GDM1 (cell line): ENCODE measurements around the gene SLC6A11.

Experiments
- DNase-seq: peaks from one replicate; lab custom pipeline; 2025; lab: John Stamatoyannopoulos, UW

The SLC6A11 gene

DNA sequence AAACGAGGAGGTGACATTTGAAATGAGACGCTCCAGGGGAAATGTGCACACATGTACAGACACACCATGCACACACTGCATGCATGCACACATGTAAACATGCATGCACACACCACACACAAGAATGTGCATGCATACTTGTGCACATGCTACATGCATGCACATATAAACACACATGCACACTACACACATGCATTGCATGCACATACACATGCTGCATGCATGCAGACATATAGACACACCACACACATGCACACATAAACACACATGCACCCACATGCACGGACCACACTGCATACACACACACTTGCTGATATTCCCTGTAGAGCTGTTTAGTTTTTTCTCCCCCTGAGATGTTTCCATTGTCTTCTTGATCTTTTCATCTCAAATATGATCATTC is 138.7 kb downstream of the SLC6A11 start:
- no peak for DNase-seq

DNA sequence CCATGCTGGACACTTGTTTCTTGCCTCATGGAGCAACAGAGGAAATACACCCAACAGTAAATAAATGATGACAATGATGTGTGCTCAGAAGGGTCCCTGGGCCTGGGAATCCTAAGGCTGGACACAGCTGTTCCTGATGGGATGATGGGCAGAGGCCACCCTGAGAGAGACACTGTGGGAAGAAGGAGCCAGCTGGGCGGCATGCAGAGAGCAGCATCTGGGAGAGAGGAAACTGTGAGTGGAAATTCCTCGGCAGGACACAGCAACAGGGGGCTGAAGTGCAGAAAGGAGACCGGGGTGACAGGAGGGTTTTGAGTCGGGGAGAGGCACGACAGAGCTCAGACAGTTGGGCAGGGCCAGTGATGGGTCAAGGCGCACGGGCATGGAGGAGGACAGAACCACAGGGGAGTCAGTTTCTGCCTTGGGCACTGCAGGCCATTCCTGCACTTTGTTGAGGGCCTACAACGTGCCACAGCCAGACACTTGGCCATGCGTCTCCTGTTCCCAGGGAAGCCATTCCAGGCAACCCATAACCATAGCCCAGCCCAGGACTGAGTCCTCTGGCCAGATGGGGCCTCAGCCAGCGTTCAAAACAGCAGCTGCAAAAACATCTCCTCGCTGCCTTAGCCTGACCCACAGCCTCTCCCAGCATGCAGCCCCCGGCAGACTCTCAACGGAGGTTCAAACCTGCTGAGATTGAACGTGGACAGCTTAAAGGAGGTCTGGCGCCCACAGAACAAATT is 139.9 kb downstream of the SLC6A11 start:
- no peak for DNase-seq

- no peak for DNase-seq
Observed at GRCh38 chr3:10956531-10956930, 140.5 kb downstream of the SLC6A11 start.

- no peak for DNase-seq
Observed at GRCh38 chr3:10956986-10957385, 141.0 kb downstream of the SLC6A11 start.

DNA sequence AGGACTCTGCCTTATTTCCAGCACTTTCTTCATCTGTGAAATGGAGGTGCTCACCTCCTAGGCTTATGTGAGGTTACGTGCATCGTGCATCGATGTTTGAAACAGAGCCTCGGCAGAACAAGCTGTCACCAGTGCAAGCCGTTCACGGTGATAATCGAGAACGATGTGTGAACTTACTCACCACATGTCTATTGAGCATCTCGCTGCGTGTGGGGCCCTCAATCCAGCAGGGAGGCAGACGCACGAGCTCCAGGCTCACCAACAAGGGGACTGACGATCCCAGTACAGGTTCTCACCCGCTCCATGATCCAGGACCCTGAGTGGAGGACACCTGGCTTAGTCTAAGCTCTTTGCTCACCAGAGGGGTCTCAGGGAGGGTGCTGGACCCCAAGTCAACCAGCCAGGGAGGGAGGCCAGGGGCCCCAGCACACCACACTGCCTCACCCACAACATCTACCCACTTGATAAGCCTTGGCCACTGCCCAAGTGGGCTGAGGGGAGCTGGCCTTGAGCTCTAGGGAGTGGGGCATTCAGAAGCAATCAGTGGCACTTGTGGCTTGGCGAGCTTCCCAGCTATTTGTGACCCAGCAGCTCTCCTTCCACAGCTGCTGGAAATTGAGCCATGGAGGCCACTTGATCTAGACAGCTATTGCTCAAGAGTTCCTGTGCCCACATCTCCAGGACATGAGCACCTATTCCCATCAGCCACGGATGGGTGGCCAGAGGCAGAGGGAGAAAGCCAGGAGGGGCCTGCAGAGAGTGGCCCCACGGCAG is 142.1 kb downstream of the SLC6A11 start:
- no peak for DNase-seq

GRCh38 chr3:10960255-10960654 is 144.2 kb downstream of the SLC6A11 start:
- DNase-seq: no peak

- DNase-seq: no peak
Observed at GRCh38 chr3:10961921-10962320, 145.9 kb downstream of the SLC6A11 start.

DNA sequence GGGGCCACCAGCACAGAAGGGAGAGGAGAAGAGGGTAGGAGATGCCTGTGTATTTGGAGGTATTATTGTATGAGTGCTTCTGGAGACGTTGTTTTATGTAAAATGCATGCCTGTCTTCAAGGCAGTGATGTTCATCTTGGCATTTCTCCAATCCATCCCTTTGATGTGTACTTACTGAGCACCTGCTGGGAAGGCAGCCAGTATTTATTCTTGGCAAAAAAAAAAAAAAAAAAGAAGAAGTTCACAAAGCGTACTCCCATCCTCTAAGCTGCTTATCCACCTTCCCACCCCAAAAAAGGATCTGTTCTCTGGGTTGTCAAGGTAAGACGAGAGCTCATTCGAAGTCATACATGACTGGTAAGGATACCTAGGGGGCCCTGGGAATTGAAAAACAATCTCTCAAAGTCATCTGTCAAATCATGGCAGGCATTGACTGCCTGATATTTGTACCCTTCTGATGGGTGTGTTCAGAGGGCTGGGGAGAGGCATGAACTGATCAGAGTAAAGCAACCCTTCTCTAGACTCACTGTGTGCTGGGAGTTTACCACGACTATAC is 146.5 kb downstream of the SLC6A11 start:
- DNase-seq: no peak

DNA sequence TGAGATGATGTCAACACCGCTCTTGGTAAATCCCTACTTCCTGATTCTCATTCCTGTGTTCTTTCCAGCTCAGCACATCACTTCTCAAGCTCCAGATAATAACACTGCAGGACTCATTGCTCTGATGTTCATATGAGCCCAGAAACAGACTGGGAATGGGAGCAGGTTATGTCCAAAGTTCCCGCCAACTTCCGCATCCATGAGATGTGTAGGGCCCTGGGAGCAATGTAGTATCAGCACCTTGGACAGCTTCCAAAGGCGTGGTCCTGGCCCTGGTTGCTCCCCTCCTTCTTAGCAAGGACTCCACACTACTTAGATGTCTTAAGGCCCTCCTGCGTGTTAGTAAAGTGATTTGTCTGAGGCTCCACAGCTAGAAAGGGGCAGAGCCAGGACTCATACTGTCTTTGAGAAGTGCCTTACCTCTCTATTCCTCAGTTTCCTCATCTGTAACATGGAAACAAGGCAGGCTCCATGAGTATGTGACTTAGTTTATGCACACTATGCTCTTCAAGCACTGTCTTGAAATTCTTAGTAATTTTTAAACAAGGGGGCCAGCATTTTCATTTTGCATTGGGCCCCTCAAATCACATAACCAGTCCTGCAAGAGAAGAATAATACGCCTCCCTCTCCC is 148.6 kb downstream of the SLC6A11 start:
- DNase-seq: no peak

DNA sequence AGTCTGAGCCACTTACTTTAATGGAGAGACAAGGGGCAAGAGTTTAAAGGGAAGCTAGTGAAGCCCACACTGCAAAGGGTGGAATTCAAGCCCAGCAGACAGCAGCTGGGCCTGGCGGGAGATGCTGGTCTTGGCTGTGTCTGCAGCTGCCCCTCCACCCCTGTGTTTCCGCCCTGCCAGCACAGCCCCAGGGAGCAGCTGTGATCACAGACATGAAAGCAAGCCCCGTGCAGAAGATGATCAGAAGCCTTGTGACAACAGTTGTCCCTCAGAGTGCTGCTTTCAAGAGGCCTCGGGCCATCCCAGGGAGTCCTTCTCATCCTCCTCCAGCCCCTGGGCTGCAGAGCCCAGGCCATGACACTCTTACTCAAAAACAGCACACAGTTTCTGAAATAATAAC is 152.4 kb downstream of the SLC6A11 start:
- no peak for DNase-seq

DNA sequence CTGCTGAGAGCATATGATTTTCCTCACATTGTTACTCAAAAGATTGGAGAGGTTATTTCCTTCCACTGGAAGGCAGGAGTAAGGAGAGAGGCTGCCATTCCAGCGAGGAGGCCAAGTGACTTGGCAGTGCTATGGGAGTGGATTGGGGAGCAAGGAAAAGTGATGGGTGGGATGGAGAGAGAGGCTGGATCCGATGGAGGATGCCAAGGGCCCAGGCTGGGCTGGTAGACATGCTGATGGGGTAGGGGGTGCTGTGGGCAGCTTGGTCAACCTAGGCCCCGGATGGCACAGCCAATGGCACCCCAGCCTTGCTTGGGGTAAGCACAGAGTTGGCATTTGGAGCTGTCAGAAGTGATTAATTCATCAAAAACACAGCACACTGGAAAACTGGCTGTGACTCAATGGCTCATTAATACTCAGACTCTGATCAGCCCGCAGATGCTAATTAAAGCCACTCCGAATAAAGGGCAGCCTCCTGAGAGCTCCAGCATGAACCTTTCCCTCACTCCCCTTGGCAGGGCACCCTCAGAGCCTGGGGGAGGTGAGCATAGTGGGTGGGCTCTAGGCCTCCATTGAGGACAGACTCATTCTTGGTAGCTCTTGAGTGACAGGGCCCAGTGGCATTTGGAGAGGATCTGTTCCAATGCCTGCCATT is 154.4 kb downstream of the SLC6A11 start:
- DNase-seq: no peak

- DNase-seq: no peak
Observed at GRCh38 chr3:10972072-10972782, 156.2 kb downstream of the SLC6A11 start.

DNA sequence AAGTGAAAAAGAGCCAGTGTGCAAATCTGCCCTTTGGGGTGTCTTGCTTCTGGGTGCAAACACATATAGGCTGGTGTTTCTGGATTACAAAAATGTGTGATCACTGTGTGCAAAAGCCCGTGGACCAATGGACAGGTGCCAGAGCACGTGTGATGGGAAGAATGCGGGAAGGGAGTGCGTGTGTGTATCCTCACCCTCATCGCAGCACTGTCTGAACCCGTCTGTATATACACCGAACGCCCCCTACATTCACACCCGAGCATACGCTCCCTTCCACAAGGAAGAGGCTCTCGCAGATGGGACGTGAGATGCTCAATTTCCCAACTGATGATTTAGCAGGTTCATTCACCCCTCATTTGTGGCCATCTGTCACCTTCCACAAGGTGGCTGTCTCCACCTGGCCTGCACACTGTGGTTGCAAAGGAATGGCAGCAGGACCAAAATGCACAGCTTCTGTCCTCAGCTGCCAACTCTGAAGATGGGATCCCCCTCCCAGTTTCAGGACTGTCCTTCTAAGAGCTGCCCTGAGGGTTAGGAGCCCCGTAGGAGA is 157.1 kb downstream of the SLC6A11 start:
- no peak for DNase-seq

DNA sequence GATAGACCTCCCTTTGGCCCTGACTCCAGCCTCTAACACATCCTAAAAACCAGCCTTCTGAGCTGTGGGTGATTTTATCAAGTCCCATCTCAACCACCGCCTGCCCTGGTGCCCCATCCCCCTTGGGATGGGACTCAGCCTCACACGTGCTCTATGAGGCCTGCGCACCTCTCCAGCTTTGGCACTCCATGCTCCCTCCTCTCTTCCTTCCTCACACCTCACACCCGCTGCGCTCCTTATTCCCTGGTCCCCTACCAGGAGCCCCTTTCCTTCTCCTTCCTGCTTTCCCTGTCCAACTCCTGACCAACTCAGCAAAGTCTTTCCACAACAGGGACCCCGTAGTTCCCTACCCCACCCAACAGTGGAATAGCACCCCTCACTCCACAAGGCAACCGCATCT is 158.1 kb downstream of the SLC6A11 start:
- DNase-seq: no peak

DNA sequence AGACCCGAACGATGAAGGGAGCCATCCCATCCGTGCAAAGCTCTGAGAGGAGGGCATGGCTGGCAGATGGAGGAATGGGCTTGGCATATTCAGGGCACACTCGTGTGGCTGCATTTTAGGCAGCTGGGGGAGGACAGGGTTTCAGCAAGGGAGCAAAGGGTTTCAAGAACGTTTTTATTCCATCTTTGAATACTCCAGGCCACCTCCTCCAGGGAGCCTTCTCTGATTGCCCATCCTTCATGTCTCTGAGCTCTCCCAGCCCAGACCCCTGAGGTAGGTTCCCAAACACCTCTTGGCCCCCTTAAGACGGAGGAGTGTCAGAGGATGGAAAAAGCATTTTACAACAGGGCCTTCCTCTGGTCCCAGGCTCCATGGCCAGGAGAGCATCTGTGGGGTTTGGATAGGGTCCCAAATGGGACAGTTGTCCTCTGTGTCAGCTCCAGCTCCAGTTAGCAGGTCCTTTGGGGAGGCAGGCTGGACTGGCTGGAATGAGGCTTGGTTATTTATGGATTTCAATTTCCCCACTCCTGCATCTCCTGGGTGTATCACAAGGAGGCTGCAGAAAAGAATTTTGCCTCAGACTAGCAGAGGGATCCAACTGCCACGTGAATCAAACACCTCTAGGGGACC is 158.8 kb downstream of the SLC6A11 start:
- DNase-seq: no peak

- DNase-seq: no peak
Observed at GRCh38 chr3:10975695-10976234, 159.7 kb downstream of the SLC6A11 start.

- DNase-seq: no peak
Observed at GRCh38 chr3:10976770-10977169, 160.7 kb downstream of the SLC6A11 start.

- DNase-seq: no peak
Observed at GRCh38 chr3:10977892-10978510, 162.0 kb downstream of the SLC6A11 start.

DNA sequence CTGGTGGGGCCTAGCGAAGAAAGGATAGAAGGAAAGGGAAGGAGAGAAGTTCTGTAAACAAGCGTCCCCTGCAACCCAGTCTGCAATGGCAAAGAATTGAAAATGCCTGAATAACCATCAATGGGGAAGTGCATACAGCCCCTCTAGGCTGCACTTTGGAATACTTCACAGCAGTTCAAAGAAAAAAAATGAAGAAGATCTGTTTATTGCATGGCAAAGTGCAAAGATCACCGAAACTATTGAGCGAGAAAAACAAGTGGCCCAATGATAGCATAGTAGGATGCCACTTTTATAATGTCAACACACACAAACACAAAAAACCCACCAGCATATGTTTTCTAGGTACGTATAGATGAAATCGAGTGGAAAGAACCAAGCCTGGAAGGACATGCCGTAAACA is 162.9 kb downstream of the SLC6A11 start:
- DNase-seq: no peak

GRCh38 chr3:10980312-10980711 is 164.3 kb downstream of the SLC6A11 start:
- DNase-seq: no peak
